Measurements from ENCODE around the gene SLC14A1. TPM values are rescaled to one million over a fixed set of nuclear protein-coding genes. Genes with fewer than 3 reads are reported as not detected.

SLC14A1 gene
- total and polyA plus RNA-seq, 8 donors: 0.20 to 4.2 (median 3.1) TPM; not detected in 3

DNA sequence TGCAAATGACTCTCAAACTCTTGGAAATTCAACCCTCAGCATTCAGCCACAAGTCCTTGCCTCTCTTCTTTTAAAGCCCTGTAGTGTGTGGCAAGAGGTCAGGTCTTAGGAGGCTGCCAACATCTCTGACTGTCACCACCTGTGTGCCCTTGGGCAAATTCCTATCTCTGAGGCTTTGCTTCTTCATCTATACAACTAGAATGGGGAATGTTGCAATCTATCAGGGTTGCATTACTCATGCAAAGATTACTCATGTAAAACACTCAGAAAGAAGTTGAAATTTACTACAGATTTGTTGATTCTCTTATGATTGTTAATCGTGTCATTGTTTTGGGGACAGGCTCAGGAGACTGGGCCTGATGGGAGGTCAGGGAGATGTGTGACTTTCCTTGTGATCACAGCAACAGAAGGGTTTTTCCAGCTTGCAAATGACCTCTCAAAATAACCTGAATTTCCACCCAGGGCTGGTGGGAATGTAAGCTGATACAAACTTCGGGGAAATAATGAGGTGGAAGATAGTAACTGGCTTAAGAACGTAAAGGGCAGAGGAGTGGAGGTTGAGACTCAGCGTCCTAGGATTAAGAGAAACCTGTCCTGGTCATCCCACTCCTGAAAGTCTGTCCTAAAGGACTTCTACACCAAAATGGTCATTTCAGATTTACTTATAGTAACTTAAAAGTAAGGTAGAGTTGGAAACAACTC lies 69.4 kb downstream of the SLC14A1 start:
- H3K4me3 ChIP-seq: no peak overlapping the region
- WGBS, 5 donors: 48 to 56% (median 52%) methylated on average over 4 of the region's 4 CpGs
- H3K27ac ChIP-seq: no peak overlapping the region
- no peaks in the 10 kb centered on the region for H3K27me3 ChIP-seq
- H3K36me3 ChIP-seq: no peaks in the 10 kb centered on the region
- TF ChIP-seq POLR2AphosphoS5 (IDR thresholded peaks at IDR 0.05) (no peak), POLR2A (IDR thresholded peaks at IDR 0.05) (no peak), EP300 (IDR thresholded peaks at IDR 0.05) (no peak)
- TF ChIP-seq, protein P1, sequence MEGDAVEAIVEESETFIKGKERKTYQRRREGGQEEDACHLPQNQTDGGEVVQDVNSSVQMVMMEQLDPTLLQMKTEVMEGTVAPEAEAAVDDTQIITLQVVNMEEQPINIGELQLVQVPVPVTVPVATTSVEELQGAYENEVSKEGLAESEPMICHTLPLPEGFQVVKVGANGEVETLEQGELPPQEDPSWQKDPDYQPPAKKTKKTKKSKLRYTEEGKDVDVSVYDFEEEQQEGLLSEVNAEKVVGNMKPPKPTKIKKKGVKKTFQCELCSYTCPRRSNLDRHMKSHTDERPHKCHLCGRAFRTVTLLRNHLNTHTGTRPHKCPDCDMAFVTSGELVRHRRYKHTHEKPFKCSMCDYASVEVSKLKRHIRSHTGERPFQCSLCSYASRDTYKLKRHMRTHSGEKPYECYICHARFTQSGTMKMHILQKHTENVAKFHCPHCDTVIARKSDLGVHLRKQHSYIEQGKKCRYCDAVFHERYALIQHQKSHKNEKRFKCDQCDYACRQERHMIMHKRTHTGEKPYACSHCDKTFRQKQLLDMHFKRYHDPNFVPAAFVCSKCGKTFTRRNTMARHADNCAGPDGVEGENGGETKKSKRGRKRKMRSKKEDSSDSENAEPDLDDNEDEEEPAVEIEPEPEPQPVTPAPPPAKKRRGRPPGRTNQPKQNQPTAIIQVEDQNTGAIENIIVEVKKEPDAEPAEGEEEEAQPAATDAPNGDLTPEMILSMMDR (IDR thresholded peaks at IDR 0.05): no peak
- DNase-seq: no peak
- peaks cover 0 to 6% (median 0%) of the 10 kb centered on the region in 4 donors for H3K9me3 ChIP-seq
- H3K4me1 ChIP-seq: no peaks in the 10 kb centered on the region
- intact Hi-C loops (cut with DNase I; ENCODE audit: low total_unique reads): no loop called here

DNA sequence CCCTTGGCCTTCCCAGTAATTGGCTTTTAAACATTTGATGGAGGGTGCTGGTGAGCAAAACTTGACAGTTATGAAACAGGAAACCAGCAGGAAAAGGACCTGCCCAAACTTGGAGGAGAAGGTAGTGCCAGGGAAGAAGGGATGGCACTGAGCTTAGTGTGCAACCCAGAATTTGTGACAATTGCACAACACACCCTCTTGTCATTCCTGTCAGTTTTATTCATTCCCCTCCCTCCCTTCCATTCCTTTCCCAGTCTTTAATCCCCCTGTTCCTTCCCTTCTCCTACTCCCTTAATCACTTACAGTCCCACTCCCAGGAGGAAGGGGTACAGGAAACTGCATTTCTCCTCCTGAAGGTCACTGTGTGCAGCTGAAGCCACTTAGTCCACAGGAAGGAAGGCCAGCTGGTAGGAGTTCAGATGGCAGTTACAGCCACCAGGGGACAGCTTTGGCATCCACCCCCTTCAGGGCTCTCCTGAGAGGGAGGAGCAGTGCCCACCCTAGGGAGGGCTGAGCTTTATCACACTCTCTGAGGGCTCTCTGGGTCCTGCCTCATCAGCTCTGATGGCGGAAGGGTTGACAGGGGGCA lies 77.5 kb downstream of the SLC14A1 start:
- H3K4me3 ChIP-seq: no peak overlapping the region
- H3K9me3 ChIP-seq: peaks cover 0 to 16% (median 9%) of the 10 kb centered on the region in 4 donors
- H3K36me3 ChIP-seq: no peaks in the 10 kb centered on the region
- no peaks in the 10 kb centered on the region for H3K4me1 ChIP-seq
- intact Hi-C loops (cut with DNase I; ENCODE audit: low total_unique reads): no loop called here
- TF ChIP-seq POLR2A (IDR thresholded peaks at IDR 0.05): no peak
- no peak for TF ChIP-seq EP300 (IDR thresholded peaks at IDR 0.05)
- TF ChIP-seq, protein P1 (IDR thresholded peaks at IDR 0.05): no peak
- no peak for TF ChIP-seq POLR2AphosphoS5 (IDR thresholded peaks at IDR 0.05)
- WGBS, 5 donors: 88 to 100% (median 97%) methylated on average over 1 of the region's 1 CpG; no CpG with 5 or more reads in 1 of the 5 donors
- no peaks in the 10 kb centered on the region for H3K27me3 ChIP-seq
- no peak overlapping the region for H3K27ac ChIP-seq
- DNase-seq: no peak

Small RNA genes within 50 kb of the gene (small RNA-seq; reads per million reads assigned to genes)
- 0 reads per million in 4 donors for gene AC087685.1

Other genes with a start within 250 kb of the SLC14A1 start
- under 1 TPM in 1 of 5 donors, not detected in 4; under 0.01 TPM for gene SLC14A2, start 108.7 kb upstream of the SLC14A1 start, total RNA-seq
- not detected for gene SLC14A2, start 108.7 kb upstream of the SLC14A1 start, polyA plus RNA-seq
- gene SIGLEC15, start 101.5 kb downstream of the SLC14A1 start, total RNA-seq: 1 to 10 TPM in 1 of 5 donors, under 1 TPM in 1, not detected in 3; 0.92 to 5.5 TPM
- gene SIGLEC15, start 101.5 kb downstream of the SLC14A1 start, polyA plus RNA-seq: under 1 TPM; 0.10 to 0.76 (median 0.25) TPM
- gene EPG5, start 243.1 kb downstream of the SLC14A1 start, total RNA-seq: 10 to 100 TPM; 16.2 to 52.9 (median 22.6) TPM
- 1 to 10 TPM; 2.0 to 3.3 (median 2.9) TPM for gene EPG5, start 243.1 kb downstream of the SLC14A1 start, polyA plus RNA-seq

Data from stomach (tissue), 9 donors.